ENCODE data around the gene ZSCAN30.

ZSCAN30 gene

GRCh38 chr18:35290094-35290735 lies at the start of gene ZSCAN30:
TSS of gene ZSCAN30 (minus strand) at chr18:35290229. CDS start at chr18:35264352, 25,877 bp downstream.
- TF ChIP-seq ZNF274 (IDR thresholded peaks at IDR 0.05; ENCODE audit: low read depth, low read length): no peak
- H3K4me3 ChIP-seq (ENCODE audit: low read length): peak within 1 kb of the TSS; percentile 83

- H3K4me3 ChIP-seq (ENCODE audit: low read length): no peak overlapping the region
- TF ChIP-seq ZNF274 (IDR thresholded peaks at IDR 0.05; ENCODE audit: low read depth, low read length): no peak
These were observed 47.3 kb upstream of the ZSCAN30 start for GRCh38 chr18:35337286-35337685.

GRCh38 chr18:35335866-35336265 lies 45.8 kb upstream of the ZSCAN30 start:
- no peak for TF ChIP-seq ZNF274 (IDR thresholded peaks at IDR 0.05; ENCODE audit: low read depth, low read length)
- no peak overlapping the region for H3K4me3 ChIP-seq (ENCODE audit: low read length)

- no peak for TF ChIP-seq ZNF274 (IDR thresholded peaks at IDR 0.05; ENCODE audit: low read depth, low read length)
- H3K4me3 ChIP-seq (ENCODE audit: low read length): no peak overlapping the region
These were observed 44.8 kb upstream of the ZSCAN30 start for GRCh38 chr18:35334821-35335220.

GRCh38 chr18:35334212-35334611 lies 44.2 kb upstream of the ZSCAN30 start:
- no peak for TF ChIP-seq ZNF274 (IDR thresholded peaks at IDR 0.05; ENCODE audit: low read depth, low read length)
- no peak overlapping the region for H3K4me3 ChIP-seq (ENCODE audit: low read length)

GRCh38 chr18:35331367-35332087 lies 41.5 kb upstream of the ZSCAN30 start:
- no peak overlapping the region for H3K4me3 ChIP-seq (ENCODE audit: low read length)
- TF ChIP-seq ZNF274 (IDR thresholded peaks at IDR 0.05; ENCODE audit: low read depth, low read length): no peak

- H3K4me3 ChIP-seq (ENCODE audit: low read length): no peak overlapping the region
- TF ChIP-seq ZNF274 (IDR thresholded peaks at IDR 0.05; ENCODE audit: low read depth, low read length): no peak
These were observed 38.8 kb upstream of the ZSCAN30 start for GRCh38 chr18:35328868-35329267.

GRCh38 chr18:35326695-35327387 lies 36.8 kb upstream of the ZSCAN30 start:
- TF ChIP-seq ZNF274 (IDR thresholded peaks at IDR 0.05; ENCODE audit: low read depth, low read length): no peak

GRCh38 chr18:35324926-35325655 lies 35.1 kb upstream of the ZSCAN30 start:
- H3K4me3 ChIP-seq (ENCODE audit: low read length): no peak overlapping the region
- TF ChIP-seq ZNF274 (IDR thresholded peaks at IDR 0.05; ENCODE audit: low read depth, low read length): no peak

More at GRCh38 chr18:35326695-35327387, 36.8 kb upstream of the ZSCAN30 start:
- H3K4me3 ChIP-seq (ENCODE audit: low read length): no peak overlapping the region

- TF ChIP-seq ZNF274 (IDR thresholded peaks at IDR 0.05; ENCODE audit: low read depth, low read length): no peak
- no peak overlapping the region for H3K4me3 ChIP-seq (ENCODE audit: low read length)
These were observed 32.7 kb upstream of the ZSCAN30 start for GRCh38 chr18:35322486-35323458.

GRCh38 chr18:35311496-35311895 lies 21.5 kb upstream of the ZSCAN30 start:
- H3K4me3 ChIP-seq (ENCODE audit: low read length): no peak overlapping the region
- TF ChIP-seq ZNF274 (IDR thresholded peaks at IDR 0.05; ENCODE audit: low read depth, low read length): no peak

- TF ChIP-seq ZNF274 (IDR thresholded peaks at IDR 0.05; ENCODE audit: low read depth, low read length): peak; percentile 88
- no peak overlapping the region for H3K4me3 ChIP-seq (ENCODE audit: low read length)
These were observed 16.7 kb upstream of the ZSCAN30 start for GRCh38 chr18:35306588-35307250.

- TF ChIP-seq ZNF274 (IDR thresholded peaks at IDR 0.05; ENCODE audit: low read depth, low read length): no peak
These were observed 13.6 kb upstream of the ZSCAN30 start for GRCh38 chr18:35303610-35304009.

More at GRCh38 chr18:35303610-35304009, 13.6 kb upstream of the ZSCAN30 start:
- H3K4me3 ChIP-seq (ENCODE audit: low read length): no peak overlapping the region

All from GM08714 (cell line).